GM12892 (cell line): Measurements from ENCODE around the gene GNB1L.

Experiments used
- DNase-seq: peaks from one replicate; pipeline ENCODE4 v3.0.0; 2011; ENCODE audit not compliant: insufficient read length
- FAIRE-seq: peaks from 2 replicates; lab custom pipeline; 2011; peaks lifted over from hg19 to GRCh38; lab: Jason Lieb, UNC
- POLR2A ChIP-seq: IDR thresholded peaks from 2 replicates; pipeline ENCODE4 v1.6.1; 2011; ENCODE audit warnings: low read depth, low read length, control low read depth
- POLR2AphosphoS5 ChIP-seq: IDR thresholded peaks from 2 replicates; pipeline ENCODE4 v1.6.1; 2011; ENCODE audit warnings: low read depth, low read length, control low read depth
- TAF1 ChIP-seq: IDR thresholded peaks from 2 replicates; pipeline ENCODE4 v1.6.1; 2011; ENCODE audit warnings: low read depth, mild to moderate bottlenecking, control low read depth, low read length, borderline replicate concordance

Gene GNB1L

GRCh38 chr22:19766511-19767426, 87.9 kb downstream of the GNB1L start:
- FAIRE-seq (no peak), DNase-seq (no peak)
- TF ChIP-seq POLR2AphosphoS5 (no peak), POLR2A (no peak), TAF1 (no peak)

- FAIRE-seq = no peak
- no peak for DNase-seq
- TF ChIP-seq POLR2A (no peak), TAF1 (no peak)
Measured at GRCh38 chr22:19766240-19766510, 88.5 kb downstream of the GNB1L start.

GRCh38 chr22:19765477-19766239, 89.0 kb downstream of the GNB1L start:
- TF ChIP-seq TAF1 (no peak), POLR2A (no peak), POLR2AphosphoS5 (no peak)
- FAIRE-seq (no peak), DNase-seq (no peak)

- FAIRE-seq = no peak
- no peak for TF ChIP-seq TAF1
- no peak for TF ChIP-seq POLR2AphosphoS5
- no peak for TF ChIP-seq POLR2A
- no peak for DNase-seq
Measured at GRCh38 chr22:19764636-19765476, 89.8 kb downstream of the GNB1L start.

GRCh38 chr22:19764299-19764593, 90.4 kb downstream of the GNB1L start:
- no peak for FAIRE-seq
- DNase-seq = no peak

GRCh38 chr22:19763458-19764298, 91.0 kb downstream of the GNB1L start:
- no peak for TF ChIP-seq POLR2A
- TF ChIP-seq TAF1 = no peak
- TF ChIP-seq POLR2AphosphoS5 = no peak
- no peak for FAIRE-seq
- no peak for DNase-seq

More at GRCh38 chr22:19764299-19764593, 90.4 kb downstream of the GNB1L start:
- TF ChIP-seq POLR2A (no peak), TAF1 (no peak), POLR2AphosphoS5 (no peak)

GRCh38 chr22:19762568-19763457, 91.9 kb downstream of the GNB1L start:
- TF ChIP-seq POLR2AphosphoS5 = no peak
- TF ChIP-seq TAF1 = no peak
- no peak for TF ChIP-seq POLR2A

GRCh38 chr22:19761725-19762567, 92.7 kb downstream of the GNB1L start:
- no peak for FAIRE-seq
- TF ChIP-seq POLR2A = no peak
- TF ChIP-seq POLR2AphosphoS5 = no peak
- TF ChIP-seq TAF1 = no peak

More at GRCh38 chr22:19762568-19763457, 91.9 kb downstream of the GNB1L start:
- no peak for FAIRE-seq
- no peak for DNase-seq

More at GRCh38 chr22:19761725-19762567, 92.7 kb downstream of the GNB1L start:
- no peak for DNase-seq
